AG10803 (cell line): ENCODE measurements around the gene GABRG3.
A peak's percentile ranks its signal among the peaks of the same experiment; 100 is the strongest.

Experiments used
- DNase-seq: peaks from one replicate; pipeline ENCODE4 v3.0.0; 2010; ENCODE audit warnings: low read depth
- H3K4me3 ChIP-seq: 2 replicates; pipeline ENCODE4 v1.5.1; 2011; ENCODE audit warnings: mild to moderate bottlenecking, low read length, control low read depth
- CTCF ChIP-seq: conservative IDR thresholded peaks from 2 replicates; pipeline ENCODE4 v1.5.1; 2011; ENCODE audit warnings: mild to moderate bottlenecking, low read length, control low read depth, inconsistent platforms

Gene GABRG3

GRCh38 chr15:27579738-27580137 is 608.8 kb downstream of the GABRG3 start:
- no peak for TF ChIP-seq CTCF
- no peak for DNase-seq
- no peak overlapping the region for H3K4me3 ChIP-seq

DNA sequence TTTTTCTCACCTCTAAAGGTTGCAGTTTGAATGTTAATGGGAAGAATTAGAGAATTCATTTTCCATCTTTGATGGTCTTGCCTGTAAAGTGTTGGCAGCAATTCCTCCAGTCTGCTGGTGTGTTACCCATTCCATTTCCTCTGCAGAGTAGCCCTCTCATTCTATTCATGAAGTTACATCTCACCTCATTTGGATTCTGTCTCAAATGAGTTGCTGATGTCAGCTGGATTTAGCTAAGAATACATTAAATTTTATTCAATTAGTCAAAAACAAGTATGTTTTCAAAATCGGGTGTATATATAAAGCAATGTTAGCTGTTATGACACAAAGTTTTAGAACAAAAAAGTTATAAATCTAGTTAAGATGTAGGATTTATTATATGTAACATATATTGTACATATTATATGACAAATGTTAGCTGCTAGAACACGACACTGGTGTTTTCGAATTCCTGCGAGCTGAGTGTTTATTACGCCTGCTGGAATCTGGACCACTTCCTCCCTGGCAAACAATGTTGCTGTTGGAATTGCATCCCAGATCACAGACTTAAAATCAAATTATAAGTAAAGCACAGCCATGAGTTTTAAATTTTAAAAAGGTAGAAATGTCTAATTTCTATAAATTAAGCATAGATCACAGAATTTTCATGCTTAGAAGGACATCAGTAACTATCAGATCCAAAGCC is 611.9 kb downstream of the GABRG3 start:
- no peak for TF ChIP-seq CTCF
- peak; percentile 71 for DNase-seq
- no peak overlapping the region for H3K4me3 ChIP-seq

- no peak for DNase-seq
- no peak overlapping the region for H3K4me3 ChIP-seq
- no peak for TF ChIP-seq CTCF
These were observed 612.7 kb downstream of the GABRG3 start for GRCh38 chr15:27583651-27584050.

DNA sequence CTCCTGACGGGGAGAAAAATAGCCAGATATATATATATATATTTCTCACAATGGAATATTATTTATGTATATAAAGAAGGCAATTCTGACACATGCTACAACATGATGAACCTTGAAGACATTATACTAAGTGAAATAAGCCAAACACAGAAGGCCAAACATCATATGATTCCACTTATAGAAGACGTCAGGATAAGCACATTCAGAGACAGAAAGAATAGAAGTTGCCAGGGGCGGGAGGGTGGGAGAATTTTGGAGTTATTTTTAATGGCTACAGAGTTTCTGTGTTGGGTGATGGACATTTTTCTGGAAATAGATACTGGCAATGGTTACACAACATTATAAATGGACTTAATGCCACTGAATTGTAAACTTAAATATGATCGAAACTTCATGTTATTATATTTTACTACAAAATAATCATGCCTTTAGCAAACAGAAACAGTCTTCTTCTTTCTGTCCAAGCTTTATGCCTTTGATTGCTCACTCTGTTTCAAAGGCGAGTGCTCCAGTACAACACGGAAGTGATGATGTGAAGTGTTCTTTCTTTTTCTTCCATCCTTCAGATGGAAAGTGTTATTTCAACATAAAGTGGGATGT is 614.2 kb downstream of the GABRG3 start:
- DNase-seq: no peak
- TF ChIP-seq CTCF: no peak
- no peak overlapping the region for H3K4me3 ChIP-seq

DNA sequence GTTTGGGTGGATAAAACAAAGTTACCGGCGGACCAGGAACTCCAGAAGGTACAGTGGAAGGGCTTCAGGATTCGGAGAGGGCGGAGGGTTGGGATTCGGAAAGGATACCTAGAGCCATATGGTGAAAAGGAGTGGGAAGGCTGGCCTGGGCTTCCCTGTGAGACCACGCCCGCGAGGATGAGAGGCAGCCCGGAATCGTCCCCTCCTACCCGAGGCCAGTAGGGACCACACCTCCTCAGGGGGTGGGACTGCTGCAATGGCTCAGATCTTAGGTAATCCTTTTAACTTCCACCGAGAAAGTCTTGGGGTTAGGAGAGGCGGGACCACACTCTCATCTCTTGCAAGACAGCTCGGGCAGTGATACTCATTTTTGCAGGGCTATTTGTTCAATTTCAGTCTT is 616.8 kb downstream of the GABRG3 start:
- DNase-seq: no peak
- no peak for TF ChIP-seq CTCF
- no peak overlapping the region for H3K4me3 ChIP-seq

- DNase-seq: no peak
- H3K4me3 ChIP-seq: no peak overlapping the region
- no peak for TF ChIP-seq CTCF
These were observed 618.3 kb downstream of the GABRG3 start for GRCh38 chr15:27589260-27589659.

DNA sequence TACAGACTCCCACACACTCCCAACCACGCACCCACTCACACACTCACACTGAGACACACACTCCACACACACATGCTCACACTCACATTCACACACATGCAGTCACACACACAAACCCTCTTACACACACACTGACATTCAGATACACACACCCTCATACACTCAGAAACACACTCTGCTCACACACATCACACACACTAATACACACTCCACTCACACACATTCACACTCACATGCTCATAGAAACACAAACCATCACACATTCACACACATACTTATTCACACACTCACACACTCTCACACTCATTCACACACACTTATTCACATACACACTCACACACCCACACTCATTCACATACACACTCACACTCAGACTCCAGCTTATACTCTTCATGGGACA is 618.8 kb downstream of the GABRG3 start:
- no peak overlapping the region for H3K4me3 ChIP-seq
- DNase-seq: no peak
- no peak for TF ChIP-seq CTCF
